ENCODE measurements around the gene SYCP2.
"Not testable (repeated sequence)": the region's sequence is repeated elsewhere in the genome, so short reads cannot be mapped to it uniquely, and the experiment has no call there.

The SYCP2 gene

DNA sequence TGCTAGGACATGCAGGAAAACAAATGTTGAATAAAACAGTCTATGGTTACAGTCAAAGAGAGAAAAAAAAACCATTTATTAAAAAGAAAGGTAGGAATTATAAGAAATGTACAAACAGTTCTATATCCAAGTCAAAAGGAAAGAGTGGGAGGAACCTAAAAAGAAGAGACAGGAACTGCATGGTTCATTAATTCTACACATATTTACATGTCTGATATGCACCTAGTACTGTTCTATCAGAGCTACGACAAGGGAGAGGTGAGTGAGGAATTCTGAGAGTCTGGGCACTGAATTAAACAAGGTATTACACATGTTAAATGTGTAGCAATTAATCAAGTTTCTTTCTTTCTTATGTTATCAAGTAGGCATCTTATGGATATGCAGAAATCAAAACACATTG is 41.9 kb downstream of the SYCP2 start:
- DNase-seq: no peak

DNA sequence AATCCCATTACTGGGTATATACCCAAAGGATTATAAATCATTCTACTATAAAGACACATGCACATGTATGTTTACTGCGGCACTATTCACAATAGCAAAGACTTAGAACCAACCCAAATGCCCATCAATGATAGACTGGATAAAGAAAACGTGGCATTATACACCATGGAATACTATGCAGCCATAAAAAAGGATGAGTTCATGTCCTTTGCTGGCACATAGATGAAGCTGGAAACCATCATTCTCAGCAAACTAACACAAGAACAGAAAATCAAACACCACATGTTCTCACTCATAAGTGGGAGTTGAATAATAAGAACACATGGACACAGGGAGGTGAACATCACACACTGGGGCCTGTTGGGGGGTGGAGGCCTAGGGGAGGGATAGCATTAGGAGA is 43.4 kb downstream of the SYCP2 start:
- not testable (repeated sequence) for DNase-seq

DNA sequence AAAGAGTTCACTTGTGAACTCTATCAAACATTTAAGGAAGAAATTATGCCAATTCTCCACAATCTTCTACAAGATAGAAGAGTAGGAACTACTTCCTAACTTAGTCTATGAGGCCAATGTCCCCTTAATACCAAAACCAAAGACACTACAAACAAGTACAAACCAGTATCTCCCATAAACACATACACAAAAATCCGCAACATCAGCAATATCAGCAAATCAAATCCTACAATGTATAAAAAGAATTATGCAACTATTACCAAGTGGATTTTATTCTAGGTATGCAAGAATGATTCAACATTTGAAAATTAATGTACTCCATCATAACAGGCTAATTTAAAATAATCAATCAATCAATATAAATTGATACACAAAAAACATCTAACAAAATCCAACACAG is 45.4 kb downstream of the SYCP2 start:
- no peak for DNase-seq

DNA sequence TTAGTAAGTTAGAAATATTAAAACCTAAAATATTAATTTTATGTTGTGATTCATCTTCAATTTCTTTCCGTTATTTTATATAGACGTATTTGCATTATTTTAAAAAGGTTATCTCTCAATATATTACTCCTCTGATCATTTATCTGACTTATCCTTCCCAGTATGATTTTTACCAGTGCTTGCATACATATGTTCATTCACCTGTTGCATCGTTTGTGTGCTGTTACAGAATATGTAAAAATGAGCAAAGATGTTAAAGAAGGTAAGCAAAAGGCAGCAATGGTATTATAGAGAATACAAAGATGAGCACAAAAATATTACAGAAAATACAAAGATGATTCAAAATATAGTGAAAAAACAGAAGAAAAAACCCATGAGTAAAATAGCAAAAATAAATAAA is 48.9 kb downstream of the SYCP2 start:
- no peak for DNase-seq

DNA sequence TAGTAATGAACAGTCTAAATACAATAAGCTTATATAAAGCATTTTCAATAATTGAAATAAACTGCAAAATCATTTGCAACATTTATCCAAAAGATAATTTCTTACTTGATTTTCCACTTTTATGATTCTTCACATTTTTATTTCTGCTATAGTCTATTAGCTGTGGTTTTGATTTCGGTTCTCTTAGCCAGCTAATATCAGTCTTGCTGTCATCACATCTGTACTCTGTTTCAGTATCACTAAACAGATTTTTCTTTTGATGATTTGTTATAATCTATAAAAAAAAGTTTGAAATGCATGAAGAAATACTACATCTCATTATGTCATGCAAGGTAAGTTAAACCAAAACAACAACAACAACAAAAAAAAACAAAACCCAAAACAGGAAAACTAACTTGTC is 53.2 kb downstream of the SYCP2 start:
- DNase-seq: no peak

DNA sequence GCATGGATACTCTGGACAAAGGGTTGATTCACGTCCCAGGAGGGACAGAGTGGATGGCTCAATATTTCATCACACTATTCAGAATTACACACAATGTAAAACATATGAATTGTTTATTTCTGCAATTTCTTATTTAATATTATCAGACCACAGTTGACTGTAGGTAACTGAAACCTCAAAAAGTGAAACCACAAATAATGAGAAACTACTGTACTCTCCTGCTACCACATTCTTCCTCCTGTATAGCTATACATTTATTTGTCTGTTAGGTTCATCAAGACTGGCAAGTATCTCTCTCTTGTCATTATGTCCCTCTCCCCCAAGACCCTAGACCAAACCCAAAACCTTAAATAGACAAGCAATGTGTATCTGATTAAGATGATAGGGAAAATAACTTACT is 60.0 kb downstream of the SYCP2 start:
- DNase-seq: no peak

DNA sequence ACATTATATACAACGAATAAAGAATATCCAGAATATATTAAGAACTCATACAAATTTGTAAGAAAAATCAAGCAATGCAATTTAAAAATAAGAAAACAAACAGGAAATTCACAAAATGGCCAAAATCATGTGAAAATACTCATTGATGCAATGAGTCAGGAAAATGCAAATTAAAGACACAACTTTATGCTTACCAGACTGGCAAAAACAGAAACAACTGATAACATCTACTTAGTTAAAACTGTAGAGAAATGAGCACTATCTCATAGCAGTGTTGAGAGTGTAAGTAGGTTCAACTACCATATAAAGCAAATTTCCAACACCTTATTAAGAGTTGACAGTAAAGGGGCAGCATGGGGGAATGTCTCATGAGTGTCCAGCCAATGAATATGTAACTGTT is 62.3 kb downstream of the SYCP2 start:
- no peak for DNase-seq

DNA sequence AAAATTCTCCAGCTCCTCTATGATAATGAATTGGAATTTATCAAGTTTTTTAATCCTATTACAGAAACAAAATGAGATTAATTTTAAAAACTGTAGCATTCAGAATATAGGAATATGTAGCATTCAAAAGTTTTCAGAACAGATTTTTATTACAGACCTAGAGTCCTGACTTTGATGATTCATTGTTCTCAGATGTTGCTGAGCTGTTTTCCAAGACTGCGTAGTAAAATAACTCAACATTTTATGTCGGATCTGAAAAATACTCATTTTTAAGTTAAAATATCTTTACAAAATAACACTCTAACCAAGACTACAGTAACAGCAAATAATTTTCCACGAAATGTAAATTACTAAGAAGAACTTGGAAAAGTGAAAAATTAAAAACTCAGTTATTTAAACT is 67.1 kb downstream of the SYCP2 start:
- DNase-seq: no peak

DNA sequence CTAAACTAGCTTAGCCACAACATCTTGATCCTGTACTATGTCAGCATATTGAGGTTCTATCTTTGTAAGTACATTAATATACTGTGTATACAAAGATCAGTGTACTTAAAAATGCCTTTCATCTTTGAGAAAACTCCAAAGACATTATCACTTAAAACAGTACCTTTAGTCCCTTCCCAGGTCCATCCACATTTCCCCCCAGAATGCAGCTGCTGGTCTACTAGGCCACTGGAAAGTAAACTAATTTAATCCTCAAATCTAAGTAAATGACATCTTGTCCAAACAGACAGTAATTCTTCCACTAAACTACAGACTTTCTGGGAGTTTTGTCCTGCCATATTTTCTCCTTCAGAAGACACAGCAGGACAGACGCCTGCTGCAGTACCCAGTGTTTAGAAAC is 68.7 kb downstream of the SYCP2 start:
- DNase-seq: no peak

DNA sequence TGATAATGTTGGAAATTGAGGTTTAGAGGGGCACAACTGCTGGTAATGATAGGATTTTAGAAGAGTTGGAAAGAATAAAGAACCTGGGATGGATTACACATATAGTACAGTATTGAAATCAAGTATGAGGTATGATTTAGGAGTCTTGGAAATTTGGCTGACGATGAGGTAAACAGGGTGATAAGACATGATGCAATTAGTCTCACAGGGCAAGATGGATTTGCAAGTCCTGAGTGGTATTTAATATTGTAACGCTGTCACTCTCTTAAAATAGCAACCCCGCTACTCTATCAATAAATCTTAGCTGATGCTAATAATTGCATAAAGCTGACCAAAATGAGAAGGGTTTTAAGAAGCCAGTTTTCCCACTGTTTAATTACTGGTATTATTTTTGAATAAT is 70.4 kb downstream of the SYCP2 start:
- DNase-seq: no peak

DNA sequence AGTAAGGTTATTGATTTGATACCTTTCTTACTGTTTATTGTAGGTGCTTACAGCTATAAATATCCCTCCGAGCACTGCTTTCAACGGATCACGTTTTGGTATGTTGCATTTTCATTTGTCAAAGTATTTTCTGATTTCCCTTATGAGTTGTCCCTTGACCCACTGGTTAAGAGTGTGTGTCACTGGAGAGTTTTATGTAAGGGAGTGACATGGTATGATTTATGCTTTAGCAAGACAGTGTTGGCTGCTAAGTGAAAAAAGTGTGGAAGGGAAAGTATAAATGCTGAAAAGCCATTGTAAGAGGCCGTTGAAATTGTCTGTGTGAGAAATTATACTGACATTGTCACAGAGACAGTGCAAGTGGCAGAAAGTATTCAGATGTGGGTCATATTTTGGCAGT is 72.0 kb downstream of the SYCP2 start:
- no peak for DNase-seq

DNA sequence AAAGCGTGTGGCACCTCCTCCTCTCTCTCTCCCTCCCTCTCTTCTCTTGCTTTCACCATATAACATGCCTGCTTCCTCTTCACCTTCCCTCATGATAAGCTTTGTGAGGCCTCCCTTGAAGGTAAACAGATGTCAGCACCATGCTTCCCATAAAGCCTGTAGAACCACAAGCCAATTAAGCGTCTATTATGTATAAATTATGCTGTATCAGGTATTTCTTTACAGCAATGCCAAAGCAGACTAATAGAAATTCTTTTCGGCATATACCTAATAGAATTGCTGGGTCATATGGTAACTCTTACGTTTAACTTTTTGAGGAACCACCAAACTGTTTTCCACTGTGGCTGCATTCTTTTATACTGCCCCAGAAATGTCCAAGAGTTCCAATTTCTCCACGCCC is 75.0 kb downstream of the SYCP2 start:
- no peak for DNase-seq

DNA sequence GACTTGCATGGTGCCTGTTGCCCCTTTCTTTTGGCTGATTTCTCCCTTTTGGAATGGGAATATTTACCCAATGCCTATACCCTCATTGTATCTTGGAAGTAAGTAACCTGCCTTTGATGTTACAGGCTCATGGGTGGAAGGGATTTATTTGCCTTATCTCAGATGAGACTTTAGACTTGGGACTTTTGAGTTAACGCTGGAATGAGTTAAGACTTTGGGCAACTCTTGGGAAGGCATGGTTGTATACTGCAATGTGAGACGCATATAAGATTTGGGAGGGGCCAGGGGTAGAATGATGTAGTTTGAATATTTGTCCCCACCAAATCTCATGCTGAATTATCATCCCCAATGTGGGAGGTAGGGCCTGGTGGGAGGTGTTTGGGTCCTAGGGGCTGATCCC is 75.5 kb downstream of the SYCP2 start:
- DNase-seq: no peak

DNA sequence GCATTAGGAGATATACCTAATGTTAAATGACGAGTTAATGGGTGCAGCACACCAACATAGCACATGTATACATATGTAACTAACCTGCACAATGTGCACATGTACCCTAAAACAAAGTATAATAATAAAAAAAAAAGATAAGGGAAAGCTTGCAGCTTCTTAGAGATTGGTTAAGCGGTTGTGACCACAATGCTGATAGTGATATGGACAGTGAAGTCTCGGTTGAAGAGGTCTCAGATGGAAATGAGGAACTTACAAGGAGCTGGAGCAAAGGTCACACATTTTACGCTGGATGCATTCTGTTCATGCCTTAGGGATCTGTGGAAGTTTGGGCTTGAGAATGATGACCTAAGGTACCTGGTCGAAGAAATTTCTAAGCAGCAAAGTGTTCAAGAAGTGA is 76.5 kb downstream of the SYCP2 start:
- not testable (repeated sequence) for DNase-seq

DNA sequence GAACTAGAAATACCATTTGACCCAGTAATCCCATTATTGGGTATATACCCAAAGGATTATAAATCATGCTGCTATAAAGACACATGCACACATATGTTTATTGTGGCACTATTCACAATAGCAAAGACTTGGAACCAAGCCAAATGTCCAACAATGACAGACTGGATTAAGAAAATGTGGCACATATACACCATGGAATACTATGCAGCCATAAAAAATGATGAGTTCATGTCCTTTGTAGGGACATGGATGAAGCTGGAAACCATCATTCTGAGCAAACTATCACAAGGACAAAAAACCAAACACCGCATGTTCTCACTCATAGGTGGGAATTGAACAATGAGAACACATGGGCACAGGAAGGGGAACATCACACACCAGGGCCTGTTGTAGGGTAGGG is 76.9 kb downstream of the SYCP2 start:
- not testable (repeated sequence) for DNase-seq

DNA sequence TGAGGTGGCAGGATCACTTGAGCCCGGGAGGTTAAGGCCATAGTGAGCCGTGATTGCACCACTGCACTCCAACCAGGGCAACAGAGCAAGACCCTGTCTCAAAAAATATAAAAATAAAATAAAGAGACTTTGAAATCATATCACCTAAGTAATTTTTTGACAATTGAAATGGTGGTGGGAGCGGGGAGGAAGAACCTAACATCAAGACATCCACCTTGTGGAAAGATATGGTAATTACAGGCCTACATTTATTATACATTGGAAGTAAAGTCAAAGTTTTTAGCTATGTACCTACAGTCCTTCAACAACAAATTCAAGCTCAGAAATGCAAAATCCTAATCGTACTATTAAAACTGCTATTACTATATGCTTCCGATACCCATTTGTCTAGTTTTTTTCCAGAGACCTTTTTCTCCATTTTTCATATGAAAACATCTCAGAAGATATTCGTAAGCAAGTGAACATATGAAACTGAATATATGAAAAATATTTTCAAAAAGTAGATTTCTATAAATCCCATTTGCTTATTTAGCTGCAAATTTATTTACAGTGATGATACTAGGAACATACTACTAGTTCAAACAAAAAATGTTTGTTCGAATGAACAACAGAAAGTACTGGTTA is 83.3 kb downstream of the SYCP2 start:
- peak in 1 of 2 donors; percentile 44 for DNase-seq

DNA sequence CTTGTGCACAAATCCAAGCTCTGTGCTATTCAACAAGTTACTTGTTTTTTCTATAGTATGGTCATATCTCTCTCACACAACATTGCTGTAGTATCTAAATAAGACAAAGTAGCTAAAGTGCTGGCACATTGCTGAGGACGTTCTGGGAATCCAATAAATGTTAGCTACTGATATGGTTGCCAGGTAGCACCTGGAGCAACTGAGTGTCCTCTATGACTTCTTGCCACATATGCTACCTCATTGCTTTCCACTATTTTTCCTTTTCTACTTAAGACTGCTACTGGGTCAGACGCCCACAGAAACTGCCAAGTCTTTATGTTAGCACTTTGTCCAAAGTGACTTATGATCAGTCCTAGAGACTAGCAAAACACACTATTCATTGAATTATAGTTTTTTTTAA is 85.3 kb downstream of the SYCP2 start:
- DNase-seq: no peak

DNA sequence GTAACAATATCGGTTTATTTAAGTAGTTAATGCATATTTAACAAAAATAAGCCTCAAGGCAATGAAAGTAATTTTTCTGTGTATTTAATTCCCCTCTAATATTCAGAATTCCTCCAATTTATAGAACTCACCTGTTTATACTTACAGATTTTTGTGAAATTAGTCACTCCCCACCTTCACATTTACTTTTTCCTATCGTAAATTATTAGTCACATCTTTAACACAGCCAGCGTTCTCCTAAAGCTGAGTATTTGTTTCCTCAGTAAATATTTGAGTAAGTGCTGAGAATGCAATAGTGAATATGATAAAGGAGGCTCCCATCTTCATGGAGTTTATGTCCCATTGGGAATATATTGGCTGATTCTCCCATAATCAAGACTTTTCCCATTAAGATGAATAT is 88.0 kb downstream of the SYCP2 start:
- no peak for DNase-seq

DNA sequence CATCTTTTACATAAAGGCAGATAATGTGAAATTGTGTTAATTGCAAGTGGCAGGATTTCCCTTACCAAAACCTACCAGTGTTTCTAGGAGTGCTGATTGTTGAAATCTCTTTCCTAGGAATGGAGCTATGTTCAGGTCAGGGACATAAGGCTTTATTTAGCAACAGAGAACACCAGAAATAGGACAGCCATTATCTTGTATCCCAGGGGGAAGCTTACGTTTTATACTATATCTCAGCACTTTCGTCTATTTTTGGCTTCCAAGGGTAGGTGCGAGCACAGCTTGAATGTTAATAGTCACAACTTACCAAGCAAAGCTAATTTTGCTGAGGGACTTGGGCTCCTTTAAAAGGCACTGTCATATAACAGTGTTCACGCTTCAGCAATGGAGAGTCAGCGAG is 94.0 kb downstream of the SYCP2 start:
- no peak for DNase-seq

DNA sequence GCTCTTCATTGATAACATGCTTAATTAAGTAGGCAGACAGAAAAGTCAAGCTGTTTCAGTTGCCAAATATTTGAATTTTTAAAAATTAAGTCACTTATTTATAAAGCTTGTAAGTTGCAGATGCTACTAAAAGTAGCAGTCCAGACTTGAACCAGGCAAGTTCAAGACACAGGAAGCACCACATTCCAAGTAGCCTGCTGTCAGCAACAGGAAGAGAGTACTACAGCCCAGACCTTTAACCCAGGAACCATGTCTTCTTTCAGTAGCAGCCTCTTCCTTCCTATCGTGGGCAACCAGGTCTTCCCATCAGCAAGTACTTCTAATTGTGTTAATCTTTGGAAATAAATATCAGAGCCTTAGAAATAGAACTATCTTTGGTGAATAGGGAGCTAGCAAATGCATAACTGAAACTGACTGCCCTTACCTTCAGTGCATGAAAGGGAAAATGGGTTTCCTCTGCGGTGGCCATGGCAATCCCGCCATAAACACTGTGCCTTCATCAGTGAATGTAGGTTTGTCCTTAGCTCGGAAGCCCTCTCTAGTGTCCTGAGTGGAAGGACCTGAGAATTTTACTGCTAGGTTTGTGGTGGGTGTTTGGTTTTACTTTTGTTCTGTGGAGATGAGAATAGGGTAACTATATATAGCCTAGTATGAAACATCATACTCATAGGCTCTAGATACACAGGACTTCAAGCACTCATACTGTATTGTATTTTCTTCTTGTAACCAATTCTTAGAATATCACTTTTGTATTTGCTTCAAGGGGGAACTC is 95.6 kb downstream of the SYCP2 start:
- no peak for DNase-seq

DNA sequence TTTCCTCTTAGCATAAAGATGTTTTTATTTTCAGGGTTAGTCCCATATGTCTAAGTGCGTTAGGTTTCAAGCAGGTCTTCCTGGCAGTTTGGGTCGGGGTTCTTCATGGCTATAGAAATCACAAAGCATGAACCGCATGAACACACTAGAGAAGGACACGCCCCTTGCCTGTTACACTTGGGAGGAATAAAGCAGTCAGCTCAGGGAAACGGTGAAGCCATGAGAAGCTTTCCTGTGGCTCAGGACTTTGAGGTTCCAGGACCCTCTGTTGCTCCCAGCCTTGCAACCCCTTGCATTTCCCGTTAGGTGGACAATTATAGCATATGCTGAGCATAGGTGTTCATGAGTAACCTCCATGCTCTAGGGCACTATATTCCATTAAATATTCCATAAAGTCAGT is 96.7 kb downstream of the SYCP2 start:
- DNase-seq: no peak

DNA sequence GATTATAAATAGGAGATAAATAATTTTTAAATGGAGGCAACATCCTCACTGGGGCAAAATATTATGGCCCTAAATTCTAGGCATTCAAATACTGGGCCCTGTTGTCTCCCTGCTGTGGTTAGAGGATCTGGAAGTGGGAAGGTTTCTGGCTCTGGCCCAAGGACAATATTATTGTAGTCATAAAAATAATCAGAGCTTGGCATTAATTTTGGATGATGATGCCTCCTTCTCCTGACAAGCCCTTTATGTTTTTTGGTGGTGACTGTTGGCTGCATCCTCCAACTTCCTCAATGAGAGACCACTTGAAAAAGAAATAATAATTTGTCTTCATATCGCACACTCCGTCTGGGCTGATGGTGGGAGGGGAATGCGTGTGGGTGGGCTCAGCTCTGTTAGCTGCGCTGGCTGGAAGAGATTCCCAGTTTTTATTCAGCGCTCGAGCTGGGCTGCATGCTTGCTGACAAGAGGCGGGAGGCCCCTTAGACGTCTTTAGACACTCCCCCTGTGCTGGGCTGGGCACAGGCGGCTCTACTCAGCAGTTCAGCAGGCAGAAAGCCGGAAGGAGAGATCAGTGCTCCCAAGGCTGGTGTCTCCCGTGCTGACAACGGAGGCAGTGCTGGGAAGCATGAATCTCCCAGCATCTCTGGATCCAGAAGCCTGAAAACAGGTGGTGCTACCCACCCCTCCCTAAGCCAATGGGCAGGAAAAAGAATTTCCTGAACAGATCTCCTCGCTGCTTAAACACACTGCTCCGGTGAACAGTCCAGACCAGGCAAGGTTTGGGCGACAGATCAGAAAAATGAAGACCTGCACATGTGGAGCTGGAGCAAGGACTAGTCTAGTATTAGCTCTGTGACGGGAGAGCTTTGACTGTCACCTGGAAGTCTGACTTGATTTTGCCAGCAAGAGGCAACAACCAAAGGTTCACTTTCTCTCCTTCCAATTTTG is 97.7 kb downstream of the SYCP2 start:
- no peak for DNase-seq

DNA sequence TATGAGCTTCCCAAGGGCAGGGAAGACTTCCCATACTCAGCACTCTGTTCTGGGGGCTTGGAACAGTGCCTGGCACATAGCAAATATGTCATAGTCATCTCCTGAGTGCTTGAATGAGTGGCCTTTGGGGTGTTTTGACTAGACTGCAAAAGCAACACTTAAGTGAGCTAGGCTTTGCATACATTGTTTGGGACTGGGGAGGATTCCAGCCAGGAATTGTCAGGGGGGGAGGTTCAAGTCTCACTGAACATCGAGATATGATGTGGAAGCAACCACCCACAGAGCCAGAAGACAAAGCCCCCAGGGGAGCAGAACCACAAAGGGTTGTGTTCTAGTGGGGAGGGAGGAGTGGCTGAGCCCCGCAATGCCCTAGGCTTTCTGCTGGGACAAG is 98.4 kb downstream of the SYCP2 start:
- no peak for DNase-seq
